ENCODE results near the gene SMAD6.

DNA sequence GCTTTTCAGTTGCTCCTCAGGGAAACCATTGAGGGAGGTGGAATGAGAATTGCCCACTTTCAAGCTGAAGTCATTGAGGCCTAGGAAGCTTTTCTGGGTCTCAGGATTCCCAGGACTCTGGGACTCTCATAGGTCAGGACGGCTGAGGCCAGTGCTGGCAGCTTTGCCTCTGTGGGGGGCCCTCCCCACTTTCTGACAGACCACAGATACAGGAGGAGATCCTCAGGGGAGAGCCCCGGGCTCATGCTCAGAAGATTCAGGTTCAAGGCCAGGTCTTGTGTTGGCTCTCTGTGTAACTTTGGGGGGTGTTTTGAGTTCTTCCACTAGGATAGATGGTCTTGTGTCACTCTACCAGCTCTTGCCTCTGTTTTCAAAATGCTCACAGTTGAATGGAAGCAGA, 50.0 kb downstream of the SMAD6 start:
- TF ChIP-seq CTCF (IDR thresholded peaks at IDR 0.05; ENCODE audit: poor library complexity), result no peak
- no peak for TF ChIP-seq EZH2 (IDR thresholded peaks at IDR 0.05; ENCODE audit: borderline replicate concordance)
- TF ChIP-seq EZH2phosphoT487 (IDR thresholded peaks at IDR 0.05; ENCODE audit: low read depth, severe bottlenecking, unreplicated experiment), result no peak

All from hepatocyte (in vitro differentiated cells).